Adrenal gland (tissue), 5 donors: ENCODE data around the gene LY86.

Experiments used
- POLR2A ChIP-seq, 2 donors: fragments of 450-650 bp; IDR thresholded peaks; one replicate each; pipeline ENCODE4 v1.6.1; 2017; ENCODE audit warnings: antibody characterized with exemption in 2 of 2, mild to moderate bottlenecking in 2 of 2, moderate library complexity in 1 of 2
- TF ChIP-seq, protein P1 (sequence below), 6 experiments: fragments of 450-650 bp in 4 of 6; fragments of 200-600 bp in 2 of 6; sonication (generic) in 1 of 6; IDR thresholded peaks; 1 replicate in 5 of 6; 2 replicates in 1 of 6; pipeline versions ENCODE4 v1.5.1 to v1.8.0; 2016 to 2021; ENCODE audit warnings: antibody characterized with exemption in 6 of 6, mild to moderate bottlenecking in 2 of 6, moderate library complexity in 1 of 6
- donor health status: DM: no; HTN: no; CAD: no.

DNA sequence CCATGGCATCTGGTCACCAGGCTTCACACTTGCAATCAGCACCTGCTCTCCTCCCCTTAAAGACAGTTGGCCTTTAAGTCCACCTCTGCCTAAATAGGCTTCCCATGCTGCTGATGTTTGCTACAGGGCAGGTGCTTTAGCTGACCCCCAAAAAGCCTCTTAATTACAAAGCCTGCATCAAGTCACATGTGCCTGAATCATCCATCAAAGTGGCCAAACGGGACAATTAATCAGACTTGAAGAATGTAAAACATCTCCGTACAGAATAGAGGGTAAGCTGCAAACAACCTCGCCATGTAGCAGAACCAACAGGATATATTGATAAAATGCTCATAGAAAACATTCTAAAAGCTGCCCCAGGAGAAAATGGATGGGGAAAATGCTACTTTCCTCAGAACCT, 7.4 kb downstream of the LY86 start:
- TF ChIP-seq, protein P1, sequence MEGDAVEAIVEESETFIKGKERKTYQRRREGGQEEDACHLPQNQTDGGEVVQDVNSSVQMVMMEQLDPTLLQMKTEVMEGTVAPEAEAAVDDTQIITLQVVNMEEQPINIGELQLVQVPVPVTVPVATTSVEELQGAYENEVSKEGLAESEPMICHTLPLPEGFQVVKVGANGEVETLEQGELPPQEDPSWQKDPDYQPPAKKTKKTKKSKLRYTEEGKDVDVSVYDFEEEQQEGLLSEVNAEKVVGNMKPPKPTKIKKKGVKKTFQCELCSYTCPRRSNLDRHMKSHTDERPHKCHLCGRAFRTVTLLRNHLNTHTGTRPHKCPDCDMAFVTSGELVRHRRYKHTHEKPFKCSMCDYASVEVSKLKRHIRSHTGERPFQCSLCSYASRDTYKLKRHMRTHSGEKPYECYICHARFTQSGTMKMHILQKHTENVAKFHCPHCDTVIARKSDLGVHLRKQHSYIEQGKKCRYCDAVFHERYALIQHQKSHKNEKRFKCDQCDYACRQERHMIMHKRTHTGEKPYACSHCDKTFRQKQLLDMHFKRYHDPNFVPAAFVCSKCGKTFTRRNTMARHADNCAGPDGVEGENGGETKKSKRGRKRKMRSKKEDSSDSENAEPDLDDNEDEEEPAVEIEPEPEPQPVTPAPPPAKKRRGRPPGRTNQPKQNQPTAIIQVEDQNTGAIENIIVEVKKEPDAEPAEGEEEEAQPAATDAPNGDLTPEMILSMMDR (IDR thresholded peaks at IDR 0.05) = no peak
- no peak for TF ChIP-seq POLR2A (IDR thresholded peaks at IDR 0.05)
